HG03520 (cell line): ENCODE measurements around the gene CDC42EP2.

Source experiments
- ATAC-seq: cut with Tn5 transposase; IDR thresholded peaks from one replicate; pipeline ENCODE4 v1.9.1; 2021; ENCODE audit warnings: mild to moderate bottlenecking, moderate library complexity; ENCODE audit not compliant: unreplicated experiment

The CDC42EP2 gene

GRCh38 chr11:65314501-65315203 lies at the start of gene CDC42EP2:
Gene CDC42EP2, plus strand, starts transcription at chr11:65314866. Its CDS starts 6,033 bp downstream, at chr11:65320899.
- peak; percentile 65 for ATAC-seq

GRCh38 chr11:65266210-65266609 lies 48.5 kb upstream of the CDC42EP2 start:
- no peak for ATAC-seq

- no peak for ATAC-seq
Observed at GRCh38 chr11:65274735-65275682, 39.7 kb upstream of the CDC42EP2 start.

- ATAC-seq, result no peak
Observed at GRCh38 chr11:65275906-65276305, 38.8 kb upstream of the CDC42EP2 start.

GRCh38 chr11:65277631-65278277 lies 36.9 kb upstream of the CDC42EP2 start:
- no peak for ATAC-seq

- no peak for ATAC-seq
Observed at GRCh38 chr11:65278356-65278755, 36.3 kb upstream of the CDC42EP2 start.

- no peak for ATAC-seq
Observed at GRCh38 chr11:65279279-65279678, 35.4 kb upstream of the CDC42EP2 start.

- ATAC-seq, result no peak
Observed at GRCh38 chr11:65279741-65280440, 34.8 kb upstream of the CDC42EP2 start.

GRCh38 chr11:65280646-65281045 lies 34.0 kb upstream of the CDC42EP2 start:
- ATAC-seq, result no peak

- no peak for ATAC-seq
Observed at GRCh38 chr11:65286686-65287085, 28.0 kb upstream of the CDC42EP2 start.

- no peak for ATAC-seq
Observed at GRCh38 chr11:65287601-65288000, 27.1 kb upstream of the CDC42EP2 start.

GRCh38 chr11:65288706-65289536 lies 25.7 kb upstream of the CDC42EP2 start:
- no peak for ATAC-seq

- ATAC-seq, result no peak
Observed at GRCh38 chr11:65290448-65291165, 24.1 kb upstream of the CDC42EP2 start.

- no peak for ATAC-seq
Observed at GRCh38 chr11:65291613-65292012, 23.1 kb upstream of the CDC42EP2 start.

GRCh38 chr11:65292890-65293289 lies 21.8 kb upstream of the CDC42EP2 start:
- ATAC-seq, result no peak

- ATAC-seq, result no peak
Observed at GRCh38 chr11:65293909-65294381, 20.7 kb upstream of the CDC42EP2 start.

- ATAC-seq, result no peak
Observed at GRCh38 chr11:65295001-65295400, 19.7 kb upstream of the CDC42EP2 start.

- no peak for ATAC-seq
Observed at GRCh38 chr11:65295571-65296341, 18.9 kb upstream of the CDC42EP2 start.
